HCT116 (cell line): ENCODE measurements around the gene PRKCA.

Experiments used
- JUND ChIP-seq: IDR thresholded peaks from 2 replicates; pipeline ENCODE4 v1.6.1; 2012
- ZNF274 ChIP-seq: fragments of 200-500 bp; sonication (Bioruptor generic); IDR thresholded peaks from 2 replicates; pipeline ENCODE4 v1.6.1; 2014; ENCODE audit warnings: mild to moderate bottlenecking, low read depth, low read length, inconsistent platforms
- TF ChIP-seq, protein P1 (sequence below): IDR thresholded peaks from 2 replicates; pipeline ENCODE4 v1.6.1; 2011; ENCODE audit warnings: mild to moderate bottlenecking, low read length, moderate library complexity; ENCODE audit not compliant: insufficient replicate concordance; ENCODE audit errors: extremely low read depth
- TF ChIP-seq, protein P2 (sequence below), 3 experiments: fragments of 200-600 bp in 1 of 3; sonication (generic) in 1 of 3; IDR thresholded peaks in 2 of 3; conservative IDR thresholded peaks in 1 of 3; 2 replicates each; pipeline ENCODE4 v1.5.1; 2012 to 2017; ENCODE audit warnings: low read depth in 2 of 3, low read length in 2 of 3, antibody characterized with exemption in 1 of 3, borderline replicate concordance in 1 of 3, control low read depth in 1 of 3, mild to moderate bottlenecking in 1 of 3, mixed read lengths in 1 of 3, mixed run types in 1 of 3, moderate library complexity in 1 of 3; ENCODE audit not compliant: insufficient read depth in 1 of 3

DNA sequence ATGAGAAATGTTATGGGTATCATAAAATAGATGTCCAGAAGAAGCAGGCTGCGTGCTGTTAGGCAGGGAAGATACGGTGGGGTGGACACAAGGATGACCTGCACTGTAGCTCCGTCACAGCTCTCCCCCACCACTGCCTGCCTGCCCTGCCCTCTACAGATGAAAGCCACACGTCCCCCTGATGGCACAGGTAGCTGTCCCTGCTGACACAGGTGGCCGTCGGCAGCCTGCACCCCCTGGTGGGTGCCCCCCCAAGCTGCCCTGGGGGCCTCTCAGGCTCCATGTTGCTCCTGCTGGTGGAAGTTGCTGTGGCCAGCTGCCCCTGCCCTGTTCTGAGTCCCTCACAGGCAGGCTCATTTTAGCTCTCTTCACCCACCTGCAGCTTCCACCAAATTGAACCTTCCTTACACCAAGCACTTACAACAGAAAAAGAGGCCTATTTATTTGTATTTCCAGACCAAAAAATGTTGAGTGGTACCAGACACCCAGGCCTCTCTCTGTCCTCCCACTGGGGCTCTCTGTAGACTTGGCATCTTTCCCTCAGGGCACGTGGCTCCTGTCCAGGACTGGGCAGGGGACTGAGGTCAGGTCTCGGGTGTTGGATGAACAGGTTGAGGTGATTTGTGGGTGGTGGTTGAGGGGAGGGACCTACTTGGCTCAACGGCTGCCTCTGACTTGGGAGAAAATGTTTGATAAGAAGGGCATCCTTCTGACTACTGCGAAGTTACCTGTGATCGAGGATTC is 482.4 kb downstream of the PRKCA start:
- TF ChIP-seq ZNF274: no peak
- TF ChIP-seq JUND: no peak
- TF ChIP-seq, protein P1, sequence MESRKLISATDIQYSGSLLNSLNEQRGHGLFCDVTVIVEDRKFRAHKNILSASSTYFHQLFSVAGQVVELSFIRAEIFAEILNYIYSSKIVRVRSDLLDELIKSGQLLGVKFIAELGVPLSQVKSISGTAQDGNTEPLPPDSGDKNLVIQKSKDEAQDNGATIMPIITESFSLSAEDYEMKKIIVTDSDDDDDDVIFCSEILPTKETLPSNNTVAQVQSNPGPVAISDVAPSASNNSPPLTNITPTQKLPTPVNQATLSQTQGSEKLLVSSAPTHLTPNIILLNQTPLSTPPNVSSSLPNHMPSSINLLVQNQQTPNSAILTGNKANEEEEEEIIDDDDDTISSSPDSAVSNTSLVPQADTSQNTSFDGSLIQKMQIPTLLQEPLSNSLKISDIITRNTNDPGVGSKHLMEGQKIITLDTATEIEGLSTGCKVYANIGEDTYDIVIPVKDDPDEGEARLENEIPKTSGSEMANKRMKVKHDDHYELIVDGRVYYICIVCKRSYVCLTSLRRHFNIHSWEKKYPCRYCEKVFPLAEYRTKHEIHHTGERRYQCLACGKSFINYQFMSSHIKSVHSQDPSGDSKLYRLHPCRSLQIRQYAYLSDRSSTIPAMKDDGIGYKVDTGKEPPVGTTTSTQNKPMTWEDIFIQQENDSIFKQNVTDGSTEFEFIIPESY: no peak
- TF ChIP-seq, protein P2, sequence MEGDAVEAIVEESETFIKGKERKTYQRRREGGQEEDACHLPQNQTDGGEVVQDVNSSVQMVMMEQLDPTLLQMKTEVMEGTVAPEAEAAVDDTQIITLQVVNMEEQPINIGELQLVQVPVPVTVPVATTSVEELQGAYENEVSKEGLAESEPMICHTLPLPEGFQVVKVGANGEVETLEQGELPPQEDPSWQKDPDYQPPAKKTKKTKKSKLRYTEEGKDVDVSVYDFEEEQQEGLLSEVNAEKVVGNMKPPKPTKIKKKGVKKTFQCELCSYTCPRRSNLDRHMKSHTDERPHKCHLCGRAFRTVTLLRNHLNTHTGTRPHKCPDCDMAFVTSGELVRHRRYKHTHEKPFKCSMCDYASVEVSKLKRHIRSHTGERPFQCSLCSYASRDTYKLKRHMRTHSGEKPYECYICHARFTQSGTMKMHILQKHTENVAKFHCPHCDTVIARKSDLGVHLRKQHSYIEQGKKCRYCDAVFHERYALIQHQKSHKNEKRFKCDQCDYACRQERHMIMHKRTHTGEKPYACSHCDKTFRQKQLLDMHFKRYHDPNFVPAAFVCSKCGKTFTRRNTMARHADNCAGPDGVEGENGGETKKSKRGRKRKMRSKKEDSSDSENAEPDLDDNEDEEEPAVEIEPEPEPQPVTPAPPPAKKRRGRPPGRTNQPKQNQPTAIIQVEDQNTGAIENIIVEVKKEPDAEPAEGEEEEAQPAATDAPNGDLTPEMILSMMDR (IDR thresholded peaks at IDR 0.05 in 2 of 3, conservative IDR thresholded peaks at IDR 0.05 in 1 of 3; ENCODE audit: borderline replicate concordance in 1 of 3, insufficient read depth in 1 of 3, low read depth in 2 of 3, low read length in 2 of 3): no peak
